ENCODE results near the gene HNRNPUL2. TPM values are rescaled to one million over a fixed set of nuclear protein-coding genes. Genes with fewer than 3 reads are reported as not detected.

The HNRNPUL2 gene
- total RNA-seq, 2 experiments from 2014 or later: 54.9 to 58.6 TPM

GRCh38 chr11:62727872-62728170 lies 564 bp upstream of the HNRNPUL2 start:
- Mint-ChIP-seq H3K27ac (peak overlapping the region; percentile 99), H3K4me3 (peak overlapping the region; percentile 95), H3K36me3 (ENCODE audit: low read depth) (peaks cover 50% of the 10 kb centered on the region), H3K4me1 (ENCODE audit: low read depth) (peaks cover 36% of the 10 kb centered on the region), H3K27me3 (no peaks in the 10 kb centered on the region), H3K9me3 (no peaks in the 10 kb centered on the region)
- no peak for TF ChIP-seq CTCF (IDR thresholded peaks at IDR 0.05)
- DNase-seq: peak; percentile 90
- POLR2A ChIA-PET: interaction anchor here (0.6 to 7.5 kb wide), 22 partner anchors 11 to 157 kb away, joined by 3 to 75 read pairs (median 4); partner anchors contain the start of genes BSCL2, GNG3, INTS5 and SLC3A2
- ATAC-seq: peak; percentile 64
- intact Hi-C loops (cut with micrococcal nuclease): loop anchor here (5.0 kb wide), 1 partner anchor 34 kb away; the partner anchor contains the start of gene POLR2G
- CTCF ChIA-PET: interaction anchor here (0.6 to 2.2 kb wide), 13 partner anchors 10 to 303 kb away, joined by 3 to 11 read pairs (median 4); partner anchors contain the start of genes SLC3A2, TAF6L and ZBTB3

GRCh38 chr11:62726915-62727164 lies 417 bp downstream of the HNRNPUL2 start:
- H3K4me3 Mint-ChIP-seq: peak overlapping the region; percentile 95
- CTCF ChIA-PET: interaction anchor here (0.8 to 2.2 kb wide), 9 partner anchors 9 to 302 kb away, joined by 3 to 11 read pairs (median 4); partner anchors contain the start of genes SLC3A2, TAF6L and ZBTB3
- H3K4me1 Mint-ChIP-seq (ENCODE audit: low read depth): peaks cover 46% of the 10 kb centered on the region
- H3K27ac Mint-ChIP-seq: peak overlapping the region; percentile 99
- no peak for TF ChIP-seq CTCF (IDR thresholded peaks at IDR 0.05)
- intact Hi-C loops (cut with micrococcal nuclease): loop anchor here (5.0 kb wide), 1 partner anchor 35 kb away; the partner anchor contains the start of gene POLR2G
- POLR2A ChIA-PET: interaction anchor here (0.7 to 7.5 kb wide), 20 partner anchors 10 to 154 kb away, joined by 3 to 75 read pairs (median 4); partner anchors contain the start of genes BSCL2, GNG3, INTS5 and LBHD1
- H3K36me3 Mint-ChIP-seq (ENCODE audit: low read depth): peaks cover 60% of the 10 kb centered on the region
- H3K27me3 Mint-ChIP-seq: no peaks in the 10 kb centered on the region
- no peaks in the 10 kb centered on the region for H3K9me3 Mint-ChIP-seq
- DNase-seq (no peak), ATAC-seq (no peak)

GRCh38 chr11:62726156-62726914 lies 922 bp downstream of the HNRNPUL2 start:
- no peak for ATAC-seq
- H3K4me1 Mint-ChIP-seq (ENCODE audit: low read depth): peaks cover 46% of the 10 kb centered on the region

GRCh38 chr11:62725646-62726045 lies 1.6 kb downstream of the HNRNPUL2 start:
- ATAC-seq (no peak), DNase-seq (no peak)
- Mint-ChIP-seq H3K27me3 (no peaks in the 10 kb centered on the region), H3K9me3 (no peaks in the 10 kb centered on the region), H3K36me3 (ENCODE audit: low read depth) (peaks cover 68% of the 10 kb centered on the region), H3K4me3 (peak overlapping the region; percentile 95), H3K27ac (peak overlapping the region; percentile 99), H3K4me1 (ENCODE audit: low read depth) (peaks cover 48% of the 10 kb centered on the region)
- no peak for TF ChIP-seq CTCF (IDR thresholded peaks at IDR 0.05)
- POLR2A ChIA-PET: interaction anchor here (0.9 to 7.5 kb wide), 8 partner anchors 9 to 129 kb away, joined by 3 to 75 read pairs (median 10); partner anchors contain the start of gene ZBTB3
- intact Hi-C loops (cut with micrococcal nuclease): loop anchor here (5.0 kb wide), 1 partner anchor 37 kb away; the partner anchor contains the start of gene POLR2G
- CTCF ChIA-PET: interaction anchor here (0.6 to 2.3 kb wide), 4 partner anchors 28 to 61 kb away, joined by 3 to 7 read pairs (median 3); partner anchors contain the start of gene ZBTB3

More at GRCh38 chr11:62726156-62726914, 922 bp downstream of the HNRNPUL2 start:
- Mint-ChIP-seq H3K27ac (peak overlapping the region; percentile 99), H3K4me3 (peak overlapping the region; percentile 95), H3K36me3 (ENCODE audit: low read depth) (peaks cover 64% of the 10 kb centered on the region), H3K9me3 (no peaks in the 10 kb centered on the region), H3K27me3 (no peaks in the 10 kb centered on the region)
- ChIA-PET CTCF (interaction anchor here (0.6 to 2.3 kb wide), 10 partner anchors 17 to 154 kb away, joined by 3 to 11 read pairs (median 3); partner anchors contain the start of genes SLC3A2, TAF6L and ZBTB3), POLR2A (interaction anchor here (0.7 to 7.5 kb wide), 17 partner anchors 10 to 155 kb away, joined by 3 to 75 read pairs (median 4); partner anchors contain the start of genes BSCL2, INTS5, LBHD1 and SLC3A2)
- intact Hi-C loops (cut with micrococcal nuclease): loop anchor here (5.0 kb wide), 1 partner anchor 36 kb away; the partner anchor contains the start of gene POLR2G
- no peak for TF ChIP-seq CTCF (IDR thresholded peaks at IDR 0.05)
- peak; percentile 26 for DNase-seq
